Measurements from ENCODE around the gene MEGF11.

DNA sequence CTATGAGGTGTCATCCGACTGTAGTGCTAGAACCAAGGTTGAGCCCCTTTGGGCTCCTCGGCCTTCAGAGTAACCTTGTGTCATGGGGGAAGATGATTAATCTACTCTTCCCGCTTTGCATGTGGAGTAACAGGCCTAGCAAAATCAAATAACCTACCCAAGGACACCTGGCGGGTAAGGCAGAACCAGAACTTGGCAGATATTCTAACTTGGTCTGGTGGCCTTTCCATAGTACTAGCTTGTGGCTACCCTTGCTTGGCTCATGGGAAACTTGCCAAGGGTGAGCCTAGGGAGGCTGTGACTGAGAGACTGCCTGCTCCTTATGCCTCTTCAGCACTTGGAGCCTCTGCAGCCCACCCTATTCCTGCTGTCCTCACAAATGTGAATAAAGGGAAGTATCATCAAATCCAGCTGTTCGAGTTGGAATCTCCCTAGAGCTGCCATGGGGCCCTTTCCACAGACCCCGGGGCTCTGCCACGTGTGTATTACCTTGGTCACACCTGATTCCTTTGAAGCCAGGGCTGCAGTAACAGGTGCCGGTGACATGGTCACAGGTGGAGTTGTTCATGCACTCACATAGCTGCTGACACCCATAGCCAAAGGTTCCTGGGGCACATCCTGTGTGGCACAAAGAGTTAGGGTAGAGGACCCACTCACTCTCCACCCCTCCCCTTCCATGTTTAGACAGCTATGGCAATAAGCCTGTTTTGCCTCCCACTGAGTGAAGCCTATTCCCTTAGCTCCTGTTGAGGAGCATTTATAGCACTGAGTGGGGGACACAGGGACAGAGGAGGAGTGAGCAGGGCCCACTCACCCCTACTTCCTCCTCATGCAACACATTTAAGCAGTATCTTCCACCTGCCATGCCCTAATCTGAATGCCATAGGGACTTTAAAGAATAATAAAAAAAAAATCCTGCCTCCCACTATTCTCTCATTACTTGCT is 338.3 kb downstream of the MEGF11 start:
- no peak for TF ChIP-seq POLR2A (IDR thresholded peaks at IDR 0.05)
- TF ChIP-seq, protein P1, sequence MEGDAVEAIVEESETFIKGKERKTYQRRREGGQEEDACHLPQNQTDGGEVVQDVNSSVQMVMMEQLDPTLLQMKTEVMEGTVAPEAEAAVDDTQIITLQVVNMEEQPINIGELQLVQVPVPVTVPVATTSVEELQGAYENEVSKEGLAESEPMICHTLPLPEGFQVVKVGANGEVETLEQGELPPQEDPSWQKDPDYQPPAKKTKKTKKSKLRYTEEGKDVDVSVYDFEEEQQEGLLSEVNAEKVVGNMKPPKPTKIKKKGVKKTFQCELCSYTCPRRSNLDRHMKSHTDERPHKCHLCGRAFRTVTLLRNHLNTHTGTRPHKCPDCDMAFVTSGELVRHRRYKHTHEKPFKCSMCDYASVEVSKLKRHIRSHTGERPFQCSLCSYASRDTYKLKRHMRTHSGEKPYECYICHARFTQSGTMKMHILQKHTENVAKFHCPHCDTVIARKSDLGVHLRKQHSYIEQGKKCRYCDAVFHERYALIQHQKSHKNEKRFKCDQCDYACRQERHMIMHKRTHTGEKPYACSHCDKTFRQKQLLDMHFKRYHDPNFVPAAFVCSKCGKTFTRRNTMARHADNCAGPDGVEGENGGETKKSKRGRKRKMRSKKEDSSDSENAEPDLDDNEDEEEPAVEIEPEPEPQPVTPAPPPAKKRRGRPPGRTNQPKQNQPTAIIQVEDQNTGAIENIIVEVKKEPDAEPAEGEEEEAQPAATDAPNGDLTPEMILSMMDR (IDR thresholded peaks at IDR 0.05), result no peak
- no peak for TF ChIP-seq POLR2AphosphoS5 (IDR thresholded peaks at IDR 0.05; ENCODE audit: insufficient read depth in 1 of 2, low read depth in 1 of 2)
